HG03045 (cell line): ENCODE measurements around the gene MED8.
"Not testable (repeated sequence)": the region's sequence is repeated elsewhere in the genome, so short reads cannot be mapped to it uniquely, and the experiment has no call there.

Experiments
- ATAC-seq: cut with Tn5 transposase; IDR thresholded peaks from one replicate; pipeline ENCODE4 v1.9.1; 2021; ENCODE audit warnings: mild to moderate bottlenecking, moderate library complexity; ENCODE audit not compliant: unreplicated experiment

MED8 gene

GRCh38 chr1:43422995-43423671 is 33.5 kb upstream of the MED8 start:
- ATAC-seq = no peak

- no peak for ATAC-seq
Observed at GRCh38 chr1:43421976-43422750, 32.6 kb upstream of the MED8 start.

GRCh38 chr1:43421396-43421795 is 31.8 kb upstream of the MED8 start:
- no peak for ATAC-seq

GRCh38 chr1:43420874-43421273 is 31.3 kb upstream of the MED8 start:
- no peak for ATAC-seq

GRCh38 chr1:43419627-43420425 is 30.2 kb upstream of the MED8 start:
- no peak for ATAC-seq

GRCh38 chr1:43418858-43419257 is 29.3 kb upstream of the MED8 start:
- ATAC-seq = no peak

GRCh38 chr1:43415901-43416300 is 26.3 kb upstream of the MED8 start:
- ATAC-seq = no peak

- no peak for ATAC-seq
Observed at GRCh38 chr1:43414634-43415223, 25.1 kb upstream of the MED8 start.

GRCh38 chr1:43413426-43413825 is 23.8 kb upstream of the MED8 start:
- ATAC-seq = not testable (repeated sequence)

GRCh38 chr1:43410571-43410970 is 21.0 kb upstream of the MED8 start:
- ATAC-seq = no peak

- ATAC-seq = no peak
Observed at GRCh38 chr1:43405876-43406234, 16.3 kb upstream of the MED8 start.

- no peak for ATAC-seq
Observed at GRCh38 chr1:43405219-43405875, 15.7 kb upstream of the MED8 start.

- no peak for ATAC-seq
Observed at GRCh38 chr1:43404353-43404752, 14.8 kb upstream of the MED8 start.

GRCh38 chr1:43402089-43402865 is 12.7 kb upstream of the MED8 start:
- ATAC-seq = no peak

- not testable (repeated sequence) for ATAC-seq
Observed at GRCh38 chr1:43400441-43400840, 10.8 kb upstream of the MED8 start.

- no peak for ATAC-seq
Observed at GRCh38 chr1:43398227-43398626, 8.6 kb upstream of the MED8 start.

- no peak for ATAC-seq
Observed at GRCh38 chr1:43396059-43396458, 6.5 kb upstream of the MED8 start.

GRCh38 chr1:43395523-43395922 is 5.9 kb upstream of the MED8 start:
- no peak for ATAC-seq

GRCh38 chr1:43392702-43393101 is 3.1 kb upstream of the MED8 start:
- ATAC-seq = no peak

- ATAC-seq = no peak
Observed at GRCh38 chr1:43388613-43389012, 987 bp downstream of the MED8 start.
